CD4-positive, CD25-positive, alpha-beta regulatory T cell (primary cell): ENCODE measurements around the gene OPCML. TPM values are rescaled to one million over a fixed set of nuclear protein-coding genes. Genes with fewer than 3 reads are reported as not detected.

Experiments
- ATAC-seq, 2 donors: fragments of 150-1000 bp; cut with Tn5 transposase; one replicate each; pipeline ENCODE4 v1.10.0; 2021; ENCODE audit warnings: low read depth in 2 of 2, moderate number of reproducible peaks in 2 of 2, moderate library complexity in 1 of 2
- DNase-seq, 3 donors: peaks; one replicate each; pipeline versions ENCODE4 v3.0.0 to v3.0.0-alpha.2; 2012 to 2022; ENCODE audit warnings: mixed read lengths in 1 of 3
- H3K27ac ChIP-seq: one replicate; pipeline ENCODE4 v1.7.0; 2013; ENCODE audit warnings: mild to moderate bottlenecking, low read length; ENCODE audit not compliant: insufficient read depth, poor library complexity, severe bottlenecking
- H3K27me3 ChIP-seq: one replicate; pipeline ENCODE4 v1.7.0; 2013; ENCODE audit warnings: low read length; ENCODE audit not compliant: control insufficient read depth, insufficient read depth
- H3K36me3 ChIP-seq: one replicate; pipeline ENCODE4 v1.7.0; 2013; ENCODE audit warnings: mild to moderate bottlenecking, low read length, moderate library complexity; ENCODE audit not compliant: control insufficient read depth, insufficient read depth
- H3K4me1 ChIP-seq: 2 replicates; pipeline ENCODE4 v1.7.0; 2013; ENCODE audit warnings: mild to moderate bottlenecking, low read length; ENCODE audit not compliant: insufficient read depth, control insufficient read depth, poor library complexity, severe bottlenecking
- H3K4me3 ChIP-seq: one replicate; pipeline ENCODE4 v1.7.0; 2013; ENCODE audit warnings: low read depth, mild to moderate bottlenecking, low read length, moderate library complexity
- H3K9me3 ChIP-seq, 2 experiments: 1 replicate in 1 of 2; 2 replicates in 1 of 2; pipeline ENCODE4 v1.7.0; 2013; ENCODE audit warnings: low read length in 2 of 2, mild to moderate bottlenecking in 1 of 2, moderate library complexity in 1 of 2; ENCODE audit not compliant: control insufficient read depth in 2 of 2
- H3K27ac Mint-ChIP-seq, 3 donors: one replicate each; pipeline ENCODE4 v1.8.0; 2020 to 2022; ENCODE audit warnings: mild to moderate bottlenecking in 3 of 3, mixed read lengths in 3 of 3, moderate library complexity in 2 of 3
- H3K27me3 Mint-ChIP-seq: one replicate; pipeline ENCODE4 v1.8.0; 2022; ENCODE audit warnings: mild to moderate bottlenecking, mixed read lengths
- H3K36me3 Mint-ChIP-seq: one replicate; pipeline ENCODE4 v1.8.0; 2020; ENCODE audit warnings: mixed read lengths
- H3K4me1 Mint-ChIP-seq, 4 donors: one replicate each; pipeline ENCODE4 v1.8.0; 2020 to 2022; ENCODE audit warnings: mixed read lengths in 4 of 4, mild to moderate bottlenecking in 1 of 4
- H3K4me3 Mint-ChIP-seq, 4 donors: one replicate each; pipeline ENCODE4 v1.8.0; 2020 to 2022; ENCODE audit warnings: mild to moderate bottlenecking in 4 of 4, mixed read lengths in 4 of 4, moderate library complexity in 3 of 4
- H3K9me3 Mint-ChIP-seq, 7 donors: one replicate each; pipeline ENCODE4 v1.8.0; 2020 to 2022; ENCODE audit warnings: mixed read lengths in 7 of 7, mild to moderate bottlenecking in 3 of 7, moderate library complexity in 2 of 7
- polyA plus RNA-seq, 4 donors: library from polyadenylated mRNA; unstranded; fragments of 300-500 nt; fragmentation: Illumina TruSeq; gene quantifications; one replicate each; pipeline ENCODE4 v1.2.3, GENCODE V29; 2021
- total RNA-seq: library from RNA; stranded (reverse); gene quantifications from one replicate; pipeline ENCODE4 v1.2.3, GENCODE V29; 2022

The OPCML gene
- total and polyA plus RNA-seq, 5 donors from 2014 or later, result not detected

DNA sequence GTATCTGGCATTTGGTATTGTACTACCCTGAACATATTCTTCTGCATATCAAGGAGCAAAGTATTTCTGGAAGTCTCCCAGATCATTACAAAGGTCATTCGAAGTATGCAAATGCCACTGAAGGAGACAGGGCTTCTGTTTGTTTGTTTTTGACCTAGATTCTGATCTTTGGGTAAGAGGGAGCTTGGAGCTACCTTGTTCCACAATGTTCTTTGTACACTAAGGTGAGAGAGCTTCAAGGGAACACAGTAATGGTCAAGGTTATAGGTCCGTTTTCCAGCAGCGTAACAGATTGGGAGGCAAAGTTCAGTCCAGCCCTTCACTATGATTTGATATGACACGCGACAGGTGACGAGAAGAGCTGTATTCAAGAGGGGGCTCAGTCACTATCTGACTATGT, 10.0 kb downstream of the OPCML start:
- Histone ChIP-seq H3K4me1 (no peaks in the 10 kb centered on the region), H3K9me3 (no peaks in the 10 kb centered on the region), H3K4me3 (no peak overlapping the region), H3K36me3 (no peaks in the 10 kb centered on the region), H3K27me3 (no peaks in the 10 kb centered on the region), H3K27ac (no peak overlapping the region)
- Mint-ChIP-seq H3K4me3 (no peak overlapping the region), H3K27ac (no peak overlapping the region), H3K36me3 (no peaks in the 10 kb centered on the region), H3K4me1 (no peaks in the 10 kb centered on the region), H3K9me3 (peaks cover 0 to 4% (median 0%) of the 10 kb centered on the region in 7 donors), H3K27me3 (no peaks in the 10 kb centered on the region)
- DNase-seq, result no peak
- ATAC-seq, result no peak

- H3K27me3 Mint-ChIP-seq, result no peaks in the 10 kb centered on the region
- no peaks in the 10 kb centered on the region for H3K36me3 ChIP-seq
- H3K4me3 Mint-ChIP-seq, result no peak overlapping the region
- no peak overlapping the region for H3K27ac ChIP-seq
- no peaks in the 10 kb centered on the region for H3K4me1 Mint-ChIP-seq
- no peak overlapping the region for H3K27ac Mint-ChIP-seq
- H3K4me3 ChIP-seq, result no peak overlapping the region
- no peaks in the 10 kb centered on the region for H3K4me1 ChIP-seq
- peaks cover 0 to 4% (median 0%) of the 10 kb centered on the region in 7 donors for H3K9me3 Mint-ChIP-seq
- no peaks in the 10 kb centered on the region for H3K36me3 Mint-ChIP-seq
- H3K9me3 ChIP-seq, result no peaks in the 10 kb centered on the region
- DNase-seq (no peak), ATAC-seq (no peak)
- H3K27me3 ChIP-seq, result no peaks in the 10 kb centered on the region
Measured at GRCh38 chr11:133521502-133521901, 10.8 kb downstream of the OPCML start.

GRCh38 chr11:133520707-133521106, 11.6 kb downstream of the OPCML start:
- Histone ChIP-seq H3K36me3 (no peaks in the 10 kb centered on the region), H3K27me3 (no peaks in the 10 kb centered on the region), H3K4me3 (no peak overlapping the region), H3K4me1 (no peaks in the 10 kb centered on the region), H3K9me3 (no peaks in the 10 kb centered on the region), H3K27ac (no peak overlapping the region)
- no peaks in the 10 kb centered on the region for H3K4me1 Mint-ChIP-seq
- H3K4me3 Mint-ChIP-seq, result no peak overlapping the region
- peaks cover 0 to 4% (median 0%) of the 10 kb centered on the region in 7 donors for H3K9me3 Mint-ChIP-seq
- no peak overlapping the region for H3K27ac Mint-ChIP-seq
- H3K27me3 Mint-ChIP-seq, result no peaks in the 10 kb centered on the region
- ATAC-seq (no peak), DNase-seq (no peak)
- no peaks in the 10 kb centered on the region for H3K36me3 Mint-ChIP-seq

GRCh38 chr11:133519560-133519959, 12.7 kb downstream of the OPCML start:
- H3K9me3 ChIP-seq, result no peaks in the 10 kb centered on the region
- H3K27me3 ChIP-seq, result no peaks in the 10 kb centered on the region
- no peak overlapping the region for H3K4me3 ChIP-seq
- peaks cover 0 to 4% (median 0%) of the 10 kb centered on the region in 7 donors for H3K9me3 Mint-ChIP-seq
- no peaks in the 10 kb centered on the region for H3K27me3 Mint-ChIP-seq
- H3K4me1 ChIP-seq, result no peaks in the 10 kb centered on the region
- no peak for ATAC-seq
- DNase-seq, result no peak
- no peak overlapping the region for H3K4me3 Mint-ChIP-seq
- no peaks in the 10 kb centered on the region for H3K4me1 Mint-ChIP-seq
- H3K27ac Mint-ChIP-seq, result no peak overlapping the region
- no peaks in the 10 kb centered on the region for H3K36me3 ChIP-seq
- H3K27ac ChIP-seq, result no peak overlapping the region
- H3K36me3 Mint-ChIP-seq, result no peaks in the 10 kb centered on the region

GRCh38 chr11:133518702-133519264, 13.5 kb downstream of the OPCML start:
- H3K4me1 ChIP-seq, result no peaks in the 10 kb centered on the region
- H3K27me3 ChIP-seq, result no peaks in the 10 kb centered on the region
- Mint-ChIP-seq H3K9me3 (peaks cover 0 to 4% (median 0%) of the 10 kb centered on the region in 7 donors), H3K27me3 (no peaks in the 10 kb centered on the region), H3K36me3 (no peaks in the 10 kb centered on the region), H3K4me3 (no peak overlapping the region), H3K4me1 (no peaks in the 10 kb centered on the region), H3K27ac (no peak overlapping the region)
- no peaks in the 10 kb centered on the region for H3K9me3 ChIP-seq
- ATAC-seq (no peak), DNase-seq (no peak)
- no peak overlapping the region for H3K27ac ChIP-seq
- no peaks in the 10 kb centered on the region for H3K36me3 ChIP-seq
- H3K4me3 ChIP-seq, result no peak overlapping the region

DNA sequence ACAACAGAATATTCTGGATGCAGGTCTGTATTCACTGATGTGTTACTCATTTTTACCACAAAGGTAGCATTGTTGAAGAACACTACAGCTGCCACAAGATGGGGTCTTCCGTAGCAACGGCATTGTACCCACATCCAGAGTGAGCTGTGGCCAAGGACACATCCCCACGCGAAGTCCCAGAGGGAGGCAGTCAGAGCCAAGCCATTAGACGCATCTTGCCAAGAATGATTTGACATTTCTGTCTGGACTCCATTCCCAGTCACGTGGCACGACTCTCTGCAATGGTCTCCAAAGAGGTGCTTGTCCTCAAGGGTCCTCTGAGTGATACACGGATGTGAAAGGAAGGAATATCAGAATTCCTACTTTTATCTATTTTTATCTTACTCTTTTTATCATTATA, 15.5 kb downstream of the OPCML start:
- peaks cover 0 to 4% (median 0%) of the 10 kb centered on the region in 7 donors for H3K9me3 Mint-ChIP-seq
- Histone ChIP-seq H3K9me3 (no peaks in the 10 kb centered on the region), H3K36me3 (no peaks in the 10 kb centered on the region), H3K27ac (no peak overlapping the region), H3K4me1 (no peaks in the 10 kb centered on the region), H3K27me3 (no peaks in the 10 kb centered on the region), H3K4me3 (no peak overlapping the region)
- no peak overlapping the region for H3K27ac Mint-ChIP-seq
- no peaks in the 10 kb centered on the region for H3K27me3 Mint-ChIP-seq
- no peak for DNase-seq
- ATAC-seq, result no peak
- no peaks in the 10 kb centered on the region for H3K4me1 Mint-ChIP-seq
- no peak overlapping the region for H3K4me3 Mint-ChIP-seq
- no peaks in the 10 kb centered on the region for H3K36me3 Mint-ChIP-seq

DNA sequence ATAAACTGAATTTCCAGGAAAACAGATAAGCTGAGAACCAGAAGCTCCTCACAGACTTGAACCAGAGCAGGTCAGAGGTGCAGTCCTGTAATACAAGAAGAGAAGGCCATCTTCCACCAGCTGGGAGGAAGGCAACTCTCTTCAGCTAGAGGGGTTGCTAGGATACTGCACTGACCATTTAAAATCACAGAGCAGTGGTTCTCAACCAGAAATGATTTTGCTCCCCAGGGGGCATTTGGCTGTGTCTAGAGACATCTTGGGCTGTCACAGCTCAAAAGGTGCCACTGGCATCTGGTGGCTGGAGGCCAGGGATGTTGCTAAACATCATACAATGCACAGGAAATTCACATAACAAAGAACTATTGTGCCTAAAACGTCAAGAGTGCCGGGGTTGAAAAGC, 17.2 kb downstream of the OPCML start:
- Histone ChIP-seq H3K36me3 (no peaks in the 10 kb centered on the region), H3K9me3 (no peaks in the 10 kb centered on the region), H3K4me1 (no peaks in the 10 kb centered on the region), H3K27ac (no peak overlapping the region), H3K4me3 (no peak overlapping the region), H3K27me3 (no peaks in the 10 kb centered on the region)
- no peak overlapping the region for H3K27ac Mint-ChIP-seq
- H3K27me3 Mint-ChIP-seq, result no peaks in the 10 kb centered on the region
- H3K4me3 Mint-ChIP-seq, result no peak overlapping the region
- H3K4me1 Mint-ChIP-seq, result no peaks in the 10 kb centered on the region
- no peaks in the 10 kb centered on the region for H3K36me3 Mint-ChIP-seq
- DNase-seq (no peak), ATAC-seq (no peak)
- peaks cover 0 to 6% (median 0%) of the 10 kb centered on the region in 7 donors for H3K9me3 Mint-ChIP-seq

DNA sequence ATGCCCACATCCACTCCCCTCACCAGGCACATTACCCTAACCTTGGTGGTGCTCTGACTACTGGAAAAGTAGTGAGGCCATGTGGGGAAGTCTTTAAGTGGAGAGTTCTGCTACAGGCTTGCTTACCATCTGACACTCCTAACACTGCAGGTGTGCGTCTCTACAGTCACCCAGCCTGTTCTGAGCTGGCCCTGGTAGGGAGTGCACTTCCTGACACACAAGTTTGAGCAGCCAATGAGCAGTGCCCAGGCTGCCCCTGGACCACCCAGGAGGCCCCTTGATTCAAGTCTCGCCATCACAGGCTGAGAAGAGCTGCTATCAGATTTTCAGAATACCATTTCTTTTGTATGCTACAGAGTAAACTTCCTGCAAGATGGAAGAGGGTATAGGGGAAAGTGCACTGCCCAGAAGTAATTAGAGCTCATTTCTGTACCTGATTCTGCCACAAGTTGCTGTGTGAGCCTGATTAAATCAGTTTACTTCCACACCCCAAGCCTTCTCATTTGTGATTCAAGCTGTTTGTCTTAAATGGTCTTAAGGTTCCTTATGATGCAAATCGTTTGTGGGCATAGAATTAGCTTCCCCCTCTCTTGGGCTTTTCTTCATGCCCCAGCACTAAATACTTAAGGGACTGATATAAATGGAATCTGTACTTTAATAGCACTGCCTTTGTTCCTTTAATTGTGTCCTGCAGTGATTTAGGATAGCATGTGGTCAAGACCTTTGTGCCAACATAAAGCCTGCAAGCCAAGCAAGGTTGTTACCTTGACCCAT, 22.2 kb downstream of the OPCML start:
- no peak overlapping the region for H3K27ac ChIP-seq
- Mint-ChIP-seq H3K36me3 (no peaks in the 10 kb centered on the region), H3K27me3 (peaks cover 5% of the 10 kb centered on the region), H3K4me1 (no peaks in the 10 kb centered on the region), H3K9me3 (peaks cover 0 to 2% (median 0%) of the 10 kb centered on the region in 7 donors), H3K4me3 (no peak overlapping the region), H3K27ac (no peak overlapping the region)
- DNase-seq (no peak), ATAC-seq (no peak)
- H3K4me3 ChIP-seq, result no peak overlapping the region
- no peaks in the 10 kb centered on the region for H3K27me3 ChIP-seq
- no peaks in the 10 kb centered on the region for H3K9me3 ChIP-seq
- no peaks in the 10 kb centered on the region for H3K4me1 ChIP-seq
- no peaks in the 10 kb centered on the region for H3K36me3 ChIP-seq
